H1 (cell line): Measurements from ENCODE around the gene JPH3. TPM values are rescaled to one million over a fixed set of nuclear protein-coding genes. Genes with fewer than 3 reads are reported as not detected.

ENCODE experiments used
- CREB1 ChIP-seq: IDR thresholded peaks from 2 replicates; pipeline ENCODE4 v1.6.1; 2012; ENCODE audit warnings: inconsistent platforms
- MAFK ChIP-seq: IDR thresholded peaks from 2 replicates; pipeline ENCODE4 v1.6.1; 2012; ENCODE audit warnings: low read depth, mild to moderate bottlenecking, improper control_type of control experiment, low read length
- POU5F1 ChIP-seq: IDR thresholded peaks from 2 replicates; pipeline ENCODE4 v1.6.1; 2011; ENCODE audit warnings: low read depth, mild to moderate bottlenecking, low read length, moderate library complexity
- SP1 ChIP-seq: IDR thresholded peaks from 2 replicates; pipeline ENCODE4 v1.6.1; 2011; ENCODE audit warnings: low read depth, low read length
- TBP ChIP-seq: IDR thresholded peaks from 2 replicates; pipeline ENCODE4 v1.6.1; 2011; ENCODE audit warnings: low read depth, low read length, improper control_type of control experiment
- TEAD4 ChIP-seq: IDR thresholded peaks from 2 replicates; pipeline ENCODE4 v1.6.1; 2012; ENCODE audit warnings: low read depth, low read length, inconsistent platforms, mixed read lengths
- polyA plus RNA-seq, 7 experiments: library from polyadenylated mRNA; depleted of rRNA in 3 of 7; stranded (reverse) in 5 of 7; unstranded in 2 of 7; fragments of >200 nt in 5 of 7; fragments of 200-250 nt in 2 of 7; gene quantifications; 1 replicate in 5 of 7; 2 replicates in 1 of 7; 4 replicates in 1 of 7; pipeline versions ENCODE4 v1.2.1 to v1.2.3, GENCODE V29; 2011 to 2013; ENCODE audit warnings: missing spikeins in 2 of 7, mixed read lengths in 2 of 7
- total RNA-seq: library from RNA; stranded (reverse); fragmentation: NEBNext Ultra II Directional; extraction: Animal tissue kit (Norgen Biotek cat#: 25700); gene quantifications from 2 replicates; pipeline ENCODE4 v1.2.1, GENCODE V29; 2021

The JPH3 gene
- total and polyA plus RNA-seq, 2 of the 8 experiments (the other 6 are each of a cell fraction or from before 2014, with no cell fraction given) = 10.3 to 28.3 TPM

DNA sequence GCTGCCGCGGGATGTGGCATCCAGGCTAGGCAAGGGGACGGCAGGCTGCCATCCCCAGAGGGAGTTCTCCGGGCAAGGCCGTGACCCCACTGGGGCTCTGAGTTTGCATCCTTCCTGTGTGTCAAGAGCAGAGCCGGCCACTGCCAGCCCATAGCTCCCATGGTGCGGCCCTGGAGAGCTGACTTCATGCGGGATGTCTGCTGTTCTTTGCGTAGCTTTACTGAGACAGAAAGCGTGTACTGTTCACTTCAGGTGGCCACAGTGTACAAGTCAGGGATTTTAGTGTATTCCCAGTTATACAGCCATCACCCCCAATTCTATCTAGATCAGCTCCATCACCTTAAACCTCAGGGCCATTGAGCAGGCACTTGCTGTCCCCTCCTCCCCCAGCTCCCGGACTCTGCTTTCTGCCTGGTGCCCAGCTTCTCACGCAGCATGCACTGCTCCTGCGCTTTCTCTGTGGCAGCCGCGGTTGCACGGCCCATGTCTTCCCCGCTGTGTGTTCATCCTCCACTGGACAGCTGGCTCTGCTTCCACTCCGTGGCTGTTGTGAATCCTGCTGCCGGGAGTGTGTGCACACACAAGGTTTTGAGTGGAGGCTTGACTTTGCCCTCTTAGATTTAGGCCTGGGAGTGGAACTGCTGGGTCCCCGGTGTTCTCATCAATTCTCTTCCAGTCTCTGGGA, 92.3 kb downstream of the JPH3 start (continued):
- TF ChIP-seq SP1 (no peak), TBP (no peak), CREB1 (no peak), MAFK (no peak), TEAD4 (no peak), POU5F1 (no peak)
